K562 (cell line): ENCODE data around the gene INTS2. TPM values are rescaled to one million over a fixed set of nuclear protein-coding genes. Genes with fewer than 3 reads are reported as not detected.

Experiments
- CREB3L1 ChIP-seq: fragments of 450-650 bp; IDR thresholded peaks from 2 replicates; pipeline ENCODE4 v1.6.1; 2014; ENCODE audit warnings: low read depth, mild to moderate bottlenecking, moderate library complexity, borderline replicate concordance
- CSDE1 ChIP-seq, 2 experiments: fragments of 450-650 bp; IDR thresholded peaks; 2 replicates each; pipeline ENCODE4 v1.6.1; 2016; ENCODE audit warnings: mild to moderate bottlenecking in 1 of 2
- E2F3 ChIP-seq: fragments of 250-450 bp; sonication (Bioruptor Pico); IDR thresholded peaks from 2 replicates; pipeline ENCODE4 v1.4.0; 2020; ENCODE audit warnings: mild to moderate bottlenecking
- E2F6 ChIP-seq, 2 experiments: IDR thresholded peaks; 2 replicates each; pipeline ENCODE4 v1.6.1; 2011; ENCODE audit warnings: borderline replicate concordance in 1 of 2, control low read depth in 1 of 2, low read depth in 1 of 2, low read length in 1 of 2, mild to moderate bottlenecking in 1 of 2, mixed read lengths in 1 of 2, moderate library complexity in 1 of 2; ENCODE audit not compliant: insufficient read depth in 1 of 2, insufficient read length in 1 of 2, poor library complexity in 1 of 2, severe bottlenecking in 1 of 2; ENCODE audit errors: extremely low read depth in 1 of 2
- ELF1 ChIP-seq: fragments of 200-800 bp; sonication (Bioruptor generic); IDR thresholded peaks from 2 replicates; pipeline ENCODE4 v1.6.1; 2016; ENCODE audit warnings: missing genetic modification characterization, missing compliant biosample characterization
- EP300 ChIP-seq: IDR thresholded peaks from 2 replicates; pipeline ENCODE4 v1.6.1; 2012; ENCODE audit warnings: low read length, improper control_type of control experiment
- GABPB2 ChIP-seq: fragments of 250-450 bp; sonication (Bioruptor Pico); conservative IDR thresholded peaks from 2 replicates; pipeline ENCODE4 v1.5.1; 2021; ENCODE audit warnings: mild to moderate bottlenecking
- MAZ ChIP-seq, 2 experiments: fragments of 450-650 bp in 1 of 2; sonication (generic) in 1 of 2; formaldehyde crosslinking; IDR thresholded peaks in 1 of 2; conservative IDR thresholded peaks in 1 of 2; 2 replicates each; pipeline versions ENCODE4 v1.4.0 to v1.5.0; 2020; ENCODE audit warnings: mild to moderate bottlenecking in 1 of 2, missing genetic modification reagents in 1 of 2
- MED1 ChIP-seq: sonication (generic); formaldehyde crosslinking; IDR thresholded peaks from 2 replicates; pipeline ENCODE4 v1.8.1; 2023; ENCODE audit warnings: missing genetic modification reagents, borderline replicate concordance
- MYNN ChIP-seq, 2 experiments: sonication (generic); formaldehyde crosslinking in 1 of 2; IDR thresholded peaks; 2 replicates each; pipeline versions ENCODE4 v1.5.0 to v1.6.1; 2016 to 2020; ENCODE audit warnings: antibody characterized with exemption in 1 of 2, missing genetic modification reagents in 1 of 2
- NRF1 ChIP-seq, 2 experiments: fragments of 450-650 bp; IDR thresholded peaks in 1 of 2; conservative IDR thresholded peaks in 1 of 2; 2 replicates each; pipeline ENCODE4 v1.6.1; 2014; ENCODE audit warnings: mild to moderate bottlenecking in 2 of 2
- RERE ChIP-seq: sonication (generic); formaldehyde crosslinking; IDR thresholded peaks from 2 replicates; pipeline ENCODE4 v1.8.0; 2023; ENCODE audit warnings: missing genetic modification reagents, mild to moderate bottlenecking, borderline replicate concordance
- SAFB ChIP-seq: fragments of 200-400 bp; formaldehyde crosslinking; IDR thresholded peaks from 2 replicates; pipeline ENCODE4 v1.6.1; 2017; ENCODE audit warnings: low read depth, low read length, borderline replicate concordance
- SUPT5H ChIP-seq: fragments of 450-650 bp; IDR thresholded peaks from 2 replicates; pipeline ENCODE4 v1.6.1; 2016
- TRIM25 ChIP-seq: fragments of 450-650 bp; IDR thresholded peaks from 2 replicates; pipeline ENCODE4 v1.7.0; 2016; ENCODE audit warnings: borderline replicate concordance
- polyA plus RNA-seq, 8 experiments: library from polyadenylated mRNA; depleted of rRNA in 4 of 8; stranded (reverse) in 5 of 8; unstranded in 3 of 8; fragments of >200 nt; fragmentation: Nextera tagmentation in 2 of 8; fragmentation: Illumina TruSeq in 1 of 8; extraction: Ambion mirVana in 2 of 8; extraction: Trizol in 1 of 8; gene quantifications; 2 replicates each; pipeline versions ENCODE4 v1.2.1 to v1.2.3, GENCODE V29; 2011 to 2014; ENCODE audit warnings: inconsistent platforms in 1 of 8, missing spikeins in 1 of 8
- total RNA-seq, 7 experiments: library from RNA; depleted of rRNA in 6 of 7; stranded (reverse); fragments of >200 nt in 6 of 7; fragmentation: Illumina TruSeq in 2 of 7; extraction: Trizol in 2 of 7; gene quantifications; 2 replicates each; pipeline versions ENCODE4 v1.2.1 to v1.2.3, GENCODE V29; 2011 to 2021; ENCODE audit warnings: low replicate concordance in 1 of 7

Gene INTS2
- total and polyA plus RNA-seq, 9 of the 15 experiments (the other 6 are each of a cell fraction or from before 2014, with no cell fraction given) = 4.8 to 24.7 (median 12.8) TPM

GRCh38 chr17:61927208-61928100 is at the start of gene INTS2 (continued):
- TF ChIP-seq RERE (CRISPR knock-in tag) = 0 out of 2 replicates have a peak, but pooled peaks have one; percentile 60
- 0 out of 2 replicates have a peak, but pooled peaks have one; percentile 3 for TF ChIP-seq EP300
- peak; percentile 81; the same call in 1 of the 2 replicates for TF ChIP-seq CREB3L1
- TF ChIP-seq ELF1 = peak; percentile 40; the same call in 1 of the 2 replicates
- TF ChIP-seq GABPB2 (CRISPR knock-in tag) = no peak
- 0 out of 2 replicates have a peak, but pooled peaks have one; percentile 58 for TF ChIP-seq MYNN (IDR thresholded peaks at IDR 0.05)
- TF ChIP-seq MYNN (CRISPR knock-in tag; IDR thresholded peaks at IDR 0.05) = no peak
- peak; percentile 48 to 71 for TF ChIP-seq MAZ (CRISPR knock-in tag; conservative IDR thresholded peaks at IDR 0.05 in 1 of 2, IDR thresholded peaks at IDR 0.05 in 1 of 2)
- TF ChIP-seq NRF1 (conservative IDR thresholded peaks at IDR 0.05 in 1 of 2, IDR thresholded peaks at IDR 0.05 in 1 of 2) = peak; percentile 97 to 98
- TF ChIP-seq TRIM25 = peak; percentile 64; the same call in 1 of the 2 replicates
- TF ChIP-seq SAFB = no peak
- peak; percentile 96 for TF ChIP-seq SUPT5H
- TF ChIP-seq E2F6 (IDR thresholded peaks at IDR 0.05; ENCODE audit: borderline replicate concordance in 1 of 2, extremely low read depth in 1 of 2, insufficient read depth in 1 of 2, insufficient read length in 1 of 2, low read depth in 1 of 2, low read length in 1 of 2, poor library complexity in 1 of 2, severe bottlenecking in 1 of 2) = peak in 1 of 2 experiments; percentile 23
- no peak for TF ChIP-seq E2F3 (CRISPR knock-in tag)
- TF ChIP-seq CSDE1 (IDR thresholded peaks at IDR 0.05) = peak in 1 of 2 experiments; percentile 71; a peak in 2 of 4 replicates
- no peak for TF ChIP-seq MED1 (CRISPR knock-in tag)
